ENCODE measurements around the gene NT5C1B.

Gene NT5C1B

DNA sequence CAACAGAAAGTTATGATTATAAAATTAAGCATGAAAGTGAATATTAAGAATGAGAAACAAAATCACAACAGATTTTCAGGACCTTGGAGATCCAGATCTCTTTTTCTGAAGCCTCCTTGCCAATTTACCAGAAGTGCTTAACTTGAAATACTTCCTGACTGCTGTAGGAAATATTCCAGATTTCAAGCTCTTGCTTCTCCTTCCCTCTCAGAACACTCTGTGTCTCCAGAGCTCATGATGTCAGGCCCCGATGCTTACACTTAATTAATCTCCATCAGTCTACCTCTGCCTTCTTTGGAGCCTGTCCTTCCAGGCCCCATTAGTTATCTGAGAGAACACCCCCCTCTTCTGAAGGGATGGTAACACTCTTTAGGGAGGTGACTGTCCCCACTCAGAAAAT is 20.7 kb upstream of the NT5C1B start:
- H3K4me3 ChIP-seq (ENCODE audit: low read depth, low read length, poor library complexity, severe bottlenecking): no peak overlapping the region
- no peak overlapping the region for H3K9ac ChIP-seq (ENCODE audit: low read length)
- no peak overlapping the region for H3K27ac ChIP-seq (ENCODE audit: low read depth, low read length, poor library complexity, severe bottlenecking)
- no peak overlapping the region for H3K4me2 ChIP-seq (ENCODE audit: low read length)
- H3K9me3 ChIP-seq (ENCODE audit: low read length): no peaks in the 10 kb centered on the region
- no peaks in the 10 kb centered on the region for H3K27me3 ChIP-seq (ENCODE audit: insufficient read depth, low read length)
- H3K79me2 ChIP-seq (ENCODE audit: insufficient read depth, low read length): no peaks in the 10 kb centered on the region
- H2AFZ ChIP-seq (ENCODE audit: low read length): no peak overlapping the region
- H3F3A ChIP-seq (ENCODE audit: insufficient read depth, low read length): no peaks in the 10 kb centered on the region
- no peaks in the 10 kb centered on the region for H3K4me1 ChIP-seq (ENCODE audit: insufficient read depth, low read length, severe bottlenecking)
- TF ChIP-seq CTCF (IDR thresholded peaks at IDR 0.05; ENCODE audit: low read length) (no peak), EZH2 (IDR thresholded peaks at IDR 0.05; ENCODE audit: borderline replicate concordance, low read length) (no peak)
- H4K20me1 ChIP-seq (ENCODE audit: insufficient read depth, low read length): no peaks in the 10 kb centered on the region
- no peaks in the 10 kb centered on the region for H3K36me3 ChIP-seq (ENCODE audit: insufficient read depth, low read length)
- no peaks in the 10 kb centered on the region for H3K9me2 ChIP-seq (ENCODE audit: low read depth, low read length)

GRCh38 chr2:18605115-18605514 is 15.7 kb upstream of the NT5C1B start:
- H3K4me2 ChIP-seq (ENCODE audit: low read length): no peak overlapping the region
- no peaks in the 10 kb centered on the region for H3K27me3 ChIP-seq (ENCODE audit: insufficient read depth, low read length)
- H3K9ac ChIP-seq (ENCODE audit: low read length): no peak overlapping the region
- H3F3A ChIP-seq (ENCODE audit: insufficient read depth, low read length): no peaks in the 10 kb centered on the region
- H3K36me3 ChIP-seq (ENCODE audit: insufficient read depth, low read length): no peaks in the 10 kb centered on the region
- no peaks in the 10 kb centered on the region for H4K20me1 ChIP-seq (ENCODE audit: insufficient read depth, low read length)
- no peaks in the 10 kb centered on the region for H3K9me2 ChIP-seq (ENCODE audit: low read depth, low read length)
- no peak overlapping the region for H3K27ac ChIP-seq (ENCODE audit: low read depth, low read length, poor library complexity, severe bottlenecking)
- H3K4me1 ChIP-seq (ENCODE audit: insufficient read depth, low read length, severe bottlenecking): no peaks in the 10 kb centered on the region
- no peak overlapping the region for H2AFZ ChIP-seq (ENCODE audit: low read length)
- no peaks in the 10 kb centered on the region for H3K79me2 ChIP-seq (ENCODE audit: insufficient read depth, low read length)
- H3K9me3 ChIP-seq (ENCODE audit: low read length): no peaks in the 10 kb centered on the region
- TF ChIP-seq CTCF (IDR thresholded peaks at IDR 0.05; ENCODE audit: low read length): no peak
- no peak for TF ChIP-seq EZH2 (IDR thresholded peaks at IDR 0.05; ENCODE audit: borderline replicate concordance, low read length)
- H3K4me3 ChIP-seq (ENCODE audit: low read depth, low read length, poor library complexity, severe bottlenecking): no peak overlapping the region

DNA sequence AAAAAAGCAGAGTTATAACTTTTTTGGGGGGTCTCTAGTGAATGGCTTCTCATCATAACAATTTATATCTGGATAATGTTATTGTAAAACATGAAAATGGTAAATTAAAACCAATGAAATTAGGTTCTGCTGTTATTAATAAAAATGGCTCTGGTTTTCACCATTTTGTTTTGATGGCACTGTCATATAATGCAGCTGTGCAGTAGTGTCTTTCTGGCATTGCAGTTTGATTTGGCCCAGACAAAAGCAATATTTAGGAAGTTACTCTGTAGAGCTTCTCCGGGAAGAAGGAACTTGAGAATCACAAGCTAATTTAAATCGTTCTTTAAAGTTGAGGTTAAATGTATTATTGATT is 15.1 kb upstream of the NT5C1B start:
- Histone ChIP-seq H3K9me2 (ENCODE audit: low read depth, low read length) (no peaks in the 10 kb centered on the region), H3K4me2 (ENCODE audit: low read length) (no peak overlapping the region), H3K9ac (ENCODE audit: low read length) (no peak overlapping the region), H3K27ac (ENCODE audit: low read depth, low read length, poor library complexity, severe bottlenecking) (no peak overlapping the region), H3K4me3 (ENCODE audit: low read depth, low read length, poor library complexity, severe bottlenecking) (no peak overlapping the region), H2AFZ (ENCODE audit: low read length) (no peak overlapping the region), H3K4me1 (ENCODE audit: insufficient read depth, low read length, severe bottlenecking) (no peaks in the 10 kb centered on the region), H4K20me1 (ENCODE audit: insufficient read depth, low read length) (no peaks in the 10 kb centered on the region), H3K79me2 (ENCODE audit: insufficient read depth, low read length) (no peaks in the 10 kb centered on the region), H3K27me3 (ENCODE audit: insufficient read depth, low read length) (no peaks in the 10 kb centered on the region), H3F3A (ENCODE audit: insufficient read depth, low read length) (no peaks in the 10 kb centered on the region), H3K36me3 (ENCODE audit: insufficient read depth, low read length) (no peaks in the 10 kb centered on the region), H3K9me3 (ENCODE audit: low read length) (no peaks in the 10 kb centered on the region)
- TF ChIP-seq EZH2 (IDR thresholded peaks at IDR 0.05; ENCODE audit: borderline replicate concordance, low read length) (no peak), CTCF (IDR thresholded peaks at IDR 0.05; ENCODE audit: low read length) (no peak)
